ENCODE data around the gene VASP. TPM values are rescaled to one million over a fixed set of nuclear protein-coding genes. Genes with fewer than 3 reads are reported as not detected.
A peak's percentile ranks its signal among the peaks of the same experiment; 100 is the strongest.

VASP gene
- total and polyA plus RNA-seq, 9 of the 15 experiments (the other 6 are each of a cell fraction or from before 2014, with no cell fraction given): 16.7 to 261 (median 112) TPM

DNA sequence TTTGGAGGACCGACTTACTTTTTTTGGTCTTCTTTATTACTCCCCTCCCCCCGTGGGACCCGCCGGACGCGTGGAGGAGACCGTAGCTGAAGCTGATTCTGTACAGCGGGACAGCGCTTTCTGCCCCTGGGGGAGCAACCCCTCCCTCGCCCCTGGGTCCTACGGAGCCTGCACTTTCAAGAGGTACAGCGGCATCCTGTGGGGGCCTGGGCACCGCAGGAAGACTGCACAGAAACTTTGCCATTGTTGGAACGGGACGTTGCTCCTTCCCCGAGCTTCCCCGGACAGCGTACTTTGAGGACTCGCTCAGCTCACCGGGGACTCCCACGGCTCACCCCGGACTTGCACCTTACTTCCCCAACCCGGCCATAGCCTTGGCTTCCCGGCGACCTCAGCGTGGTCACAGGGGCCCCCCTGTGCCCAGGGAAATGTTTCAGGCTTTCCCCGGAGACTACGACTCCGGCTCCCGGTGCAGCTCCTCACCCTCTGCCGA is 39.1 kb upstream of the VASP start:
- POLR2A ChIA-PET: interaction anchor here (0.6 to 4.1 kb wide), 16 partner anchors 10 to 297 kb away, joined by 3 to 51 read pairs (median 4); partner anchors contain the start of gene ERCC1
- CTCF ChIA-PET (ENCODE audit: low intra/inter-chr PET ratio): interaction anchor here (2.8 kb wide), 1 partner anchor 29 kb away, joined by 11 read pairs; no protein-coding TSS in a partner anchor
- Histone ChIP-seq H3K4me1 (replicated peaks in 1 of 2; ENCODE audit: control insufficient read depth in 2 of 2, insufficient read depth in 2 of 2, low read length in 2 of 2) (peaks cover 21 to 53% of the 10 kb centered on the region in 2 experiments; a peak in 4 of 5 replicates), H4K20me1 (replicated peaks; ENCODE audit: control insufficient read depth, insufficient read depth, low read length) (no peaks in the 10 kb centered on the region), H3K36me3 (ENCODE audit: control insufficient read depth, insufficient read depth, low read length) (no peaks in the 10 kb centered on the region), H3K9ac (ENCODE audit: insufficient read depth in 1 of 2, low read depth in 2 of 2, low read length in 2 of 2) (peak overlapping the region; percentile 87 to 97), H3K4me2 (ENCODE audit: insufficient read depth, low read length) (peak overlapping the region; percentile 99), H3K9me1 (ENCODE audit: control insufficient read depth, insufficient read depth, low read length) (no peaks in the 10 kb centered on the region), H3K27me3 (ENCODE audit: control insufficient read depth in 2 of 2, insufficient read depth in 2 of 2, low read length in 2 of 2) (no peaks in the 10 kb centered on the region), H3K27ac (ENCODE audit: extremely low read depth, low read depth, low read length) (peak overlapping the region; percentile 88; the same call in 1 of the 3 replicates), H3K4me3 (peak overlapping the region; percentile 88), H3K79me2 (ENCODE audit: control insufficient read depth, insufficient read depth, low read length) (no peaks in the 10 kb centered on the region), H2AFZ (ENCODE audit: low read depth, low read length) (peak overlapping the region; percentile 98), H3K9me3 (replicated peaks; ENCODE audit: control insufficient read depth, insufficient read depth, low read depth, low read length) (no peaks in the 10 kb centered on the region)
- intact Hi-C loops (cut with micrococcal nuclease): no loop called here
- in situ Hi-C loops (cut with MboI): no loop called here
- FAIRE-seq: no peak
- no peak for ATAC-seq
- WGBS (ENCODE audit: insufficient coverage, low coverage, missing lambda C conversion rate): 3% methylated on average over 31 of the region's 31 CpGs
- TSS peak; percentile 90 for BruUV-seq (replicated peaks)
- peak in 1 of 4 experiments; percentile 32 for DNase-seq (ENCODE audit: extremely low read depth in 1 of 4, low spot score in 3 of 4)
- TF ChIP-seq TOE1 (IDR thresholded peaks at IDR 0.05; ENCODE audit: borderline replicate concordance) (no peak), TOE1 (CRISPR knock-in tag; IDR thresholded peaks at IDR 0.05; ENCODE audit: borderline replicate concordance, low read depth) (0 out of 2 replicates have a peak, but pooled peaks have one; percentile 25), E2F1 (CRISPR knock-in tag; IDR thresholded peaks at IDR 0.05) (peak; percentile 14; the same call in 1 of the 2 replicates), ZFP36 (IDR thresholded peaks at IDR 0.05; ENCODE audit: low read depth, low read length, partially characterized antibody) (no peak), KDM5B (IDR thresholded peaks at IDR 0.05; ENCODE audit: insufficient replicate concordance, low read depth, low read length) (no peak), ZC3H4 (CRISPR knock-in tag; IDR thresholded peaks at IDR 0.05; ENCODE audit: borderline replicate concordance) (peak; percentile 98), FOXK2 (conservative IDR thresholded peaks at IDR 0.05 in 1 of 2, IDR thresholded peaks at IDR 0.05 in 1 of 2; ENCODE audit: low read depth in 2 of 2) (no peak), POLR2A (conservative IDR thresholded peaks at IDR 0.05) (peak; percentile 20; the same call in 1 of the 2 replicates), ZNF707 (CRISPR knock-in tag; conservative IDR thresholded peaks at IDR 0.05) (no peak), GABPA (tag; conservative IDR thresholded peaks at IDR 0.05; ENCODE audit: low read depth) (no peak), ZBTB7A (IDR thresholded peaks at IDR 0.05; ENCODE audit: borderline replicate concordance, control insufficient read depth, low read depth, low read length) (0 out of 2 replicates have a peak, but pooled peaks have one; percentile 12), ZBTB33 (CRISPR knock-in tag; IDR thresholded peaks at IDR 0.05) (no peak), SAP30 (IDR thresholded peaks at IDR 0.05; ENCODE audit: borderline replicate concordance, insufficient read depth, low read depth, low read length, poor library complexity, severe bottlenecking) (peak; percentile 20)
- TF ChIP-seq, protein P1, sequence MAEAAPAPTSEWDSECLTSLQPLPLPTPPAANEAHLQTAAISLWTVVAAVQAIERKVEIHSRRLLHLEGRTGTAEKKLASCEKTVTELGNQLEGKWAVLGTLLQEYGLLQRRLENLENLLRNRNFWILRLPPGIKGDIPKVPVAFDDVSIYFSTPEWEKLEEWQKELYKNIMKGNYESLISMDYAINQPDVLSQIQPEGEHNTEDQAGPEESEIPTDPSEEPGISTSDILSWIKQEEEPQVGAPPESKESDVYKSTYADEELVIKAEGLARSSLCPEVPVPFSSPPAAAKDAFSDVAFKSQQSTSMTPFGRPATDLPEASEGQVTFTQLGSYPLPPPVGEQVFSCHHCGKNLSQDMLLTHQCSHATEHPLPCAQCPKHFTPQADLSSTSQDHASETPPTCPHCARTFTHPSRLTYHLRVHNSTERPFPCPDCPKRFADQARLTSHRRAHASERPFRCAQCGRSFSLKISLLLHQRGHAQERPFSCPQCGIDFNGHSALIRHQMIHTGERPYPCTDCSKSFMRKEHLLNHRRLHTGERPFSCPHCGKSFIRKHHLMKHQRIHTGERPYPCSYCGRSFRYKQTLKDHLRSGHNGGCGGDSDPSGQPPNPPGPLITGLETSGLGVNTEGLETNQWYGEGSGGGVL (CRISPR knock-in tag; IDR thresholded peaks at IDR 0.05): no peak

Data from K562 (cell line).